OCI-LY7 (cell line): Measurements from ENCODE around the gene VIPR1. TPM values are rescaled to one million over a fixed set of nuclear protein-coding genes. Genes with fewer than 3 reads are reported as not detected.
A peak's percentile ranks its signal among the peaks of the same experiment; 100 is the strongest.

ENCODE experiments used
- BruUV-seq: library from RNA; stranded (reverse); fragments of 400-500 nt; replicated peaks from 2 replicates; lab custom pipeline; 2021; lab: Mats Ljungman, UMichigan
- CTCF ChIA-PET: fragments of 300-600 bp; sonication (Branson Sonifier 250); formaldehyde crosslinking; loops from one replicate; lab custom pipeline; 2022; ENCODE audit warnings: antibody characterized with exemption; ENCODE audit not compliant: unreplicated experiment; lab: Charles Lee
- POLR2A ChIA-PET: fragments of 300-600 bp; sonication (Branson Sonifier 250); formaldehyde crosslinking; loops from one replicate; lab custom pipeline; 2022; ENCODE audit warnings: antibody characterized with exemption; lab: Charles Lee
- DNase-seq: peaks from one replicate; pipeline ENCODE4 v3.0.0-alpha.2; 2015; ENCODE audit warnings: low spot score
- H2AFZ ChIP-seq: fragments of 200-600 bp; sonication (generic), shearing (Covaris generic); 2 replicates; pipeline ENCODE4 v1.6.1; 2014; ENCODE audit warnings: mild to moderate bottlenecking, antibody characterized with exemption, low read length, moderate library complexity
- H3K27ac ChIP-seq: fragments of 200-600 bp; sonication (generic); 2 replicates; pipeline ENCODE4 v1.5.1; 2014; ENCODE audit warnings: mixed run types, low read depth, mild to moderate bottlenecking, moderate library complexity, low read length, inconsistent platforms; ENCODE audit not compliant: poor library complexity, severe bottlenecking
- H3K36me3 ChIP-seq: fragments of 200-600 bp; sonication (generic); 2 replicates; pipeline ENCODE4 v1.6.1; 2014; ENCODE audit warnings: mild to moderate bottlenecking, antibody characterized with exemption, low read length, moderate library complexity, mixed read lengths; ENCODE audit not compliant: insufficient read depth
- H3K4me1 ChIP-seq: fragments of 200-600 bp; sonication (generic); 2 replicates; pipeline ENCODE4 v1.5.1; 2014; ENCODE audit warnings: mild to moderate bottlenecking, low read length; ENCODE audit not compliant: insufficient read depth, poor library complexity, severe bottlenecking
- H3K4me2 ChIP-seq: fragments of 200-600 bp; sonication (generic); 2 replicates; pipeline ENCODE4 v1.6.1; 2014; ENCODE audit warnings: mild to moderate bottlenecking, low read length
- H3K4me3 ChIP-seq: fragments of 200-600 bp; sonication (generic); 2 replicates; pipeline ENCODE4 v1.5.1; 2014; ENCODE audit warnings: mild to moderate bottlenecking, low read depth, low read length; ENCODE audit not compliant: poor library complexity, severe bottlenecking
- H3K79me2 ChIP-seq: fragments of 200-600 bp; sonication (generic); 2 replicates; pipeline ENCODE4 v1.6.1; 2016; ENCODE audit warnings: low read depth, mild to moderate bottlenecking, low read length, moderate library complexity, mixed read lengths; ENCODE audit not compliant: insufficient read depth
- H3K9me2 ChIP-seq: fragments of 200-600 bp; sonication (generic); 2 replicates; pipeline ENCODE4 v1.6.1; 2016; ENCODE audit warnings: mild to moderate bottlenecking, low read length, mixed read lengths; ENCODE audit not compliant: insufficient read depth
- H3K9me3 ChIP-seq: fragments of 200-600 bp; sonication (generic); 2 replicates; pipeline ENCODE4 v1.6.1; 2014; ENCODE audit warnings: mild to moderate bottlenecking, mixed run types, low read length, mixed read lengths
- H4K20me1 ChIP-seq: fragments of 200-600 bp; sonication (generic); 2 replicates; pipeline ENCODE4 v1.6.1; 2014; ENCODE audit warnings: mild to moderate bottlenecking, antibody characterized with exemption, low read length, moderate library complexity, mixed read lengths; ENCODE audit not compliant: insufficient read depth
- EZH2phosphoT487 ChIP-seq: fragments of 200-600 bp; sonication (generic); IDR thresholded peaks from 2 replicates; pipeline ENCODE4 v1.6.1; 2018; ENCODE audit warnings: low read depth, borderline replicate concordance, mild to moderate bottlenecking, mixed run types, antibody characterized with exemption, low read length, moderate library complexity, mixed read lengths
- intact Hi-C: fragments of 100-400 bp; cut with micrococcal nuclease; formaldehyde crosslinking; loops from one replicate; pipeline ENCODE4 v1.10.0; 2022; ENCODE audit not compliant: unreplicated experiment
- total RNA-seq, 2 experiments: library from RNA; depleted of rRNA in 1 of 2; stranded (reverse); fragments of >200 nt in 1 of 2; shearing (Covaris generic) in 1 of 2; gene quantifications; 2 replicates each; pipeline ENCODE4 v1.2.3, GENCODE V29; 2014 to 2022
- TF ChIP-seq, protein P1 (sequence below): fragments of 200-600 bp; sonication (generic); conservative IDR thresholded peaks from 2 replicates; pipeline ENCODE4 v1.5.1; 2014; ENCODE audit warnings: mild to moderate bottlenecking, antibody characterized with exemption, low read length, moderate library complexity, mixed read lengths

VIPR1 gene
- total RNA-seq, 2 experiments from 2014 or later = not detected

DNA sequence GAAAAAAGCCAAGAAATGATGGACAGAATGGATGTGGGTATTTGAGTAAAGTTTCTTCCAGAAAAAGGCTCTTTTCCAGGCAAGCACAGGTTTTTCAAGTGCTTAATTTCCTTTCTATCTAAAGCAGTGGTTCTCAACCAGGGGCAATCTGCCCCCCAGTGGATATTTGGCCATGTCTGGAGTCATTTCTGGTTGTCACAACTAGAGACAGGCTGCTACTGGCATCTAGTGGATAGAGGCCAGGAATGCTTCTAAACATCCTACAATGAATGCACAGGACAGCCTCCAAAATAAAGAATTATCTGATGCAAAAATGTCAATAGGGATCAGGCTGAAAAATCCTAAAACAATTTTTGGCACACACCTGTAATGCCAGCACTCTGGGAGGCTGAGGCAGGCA lies 55.4 kb downstream of the VIPR1 start:
- H3K36me3 ChIP-seq = peaks cover 88% of the 10 kb centered on the region
- POLR2A ChIA-PET = no interaction called here

DNA sequence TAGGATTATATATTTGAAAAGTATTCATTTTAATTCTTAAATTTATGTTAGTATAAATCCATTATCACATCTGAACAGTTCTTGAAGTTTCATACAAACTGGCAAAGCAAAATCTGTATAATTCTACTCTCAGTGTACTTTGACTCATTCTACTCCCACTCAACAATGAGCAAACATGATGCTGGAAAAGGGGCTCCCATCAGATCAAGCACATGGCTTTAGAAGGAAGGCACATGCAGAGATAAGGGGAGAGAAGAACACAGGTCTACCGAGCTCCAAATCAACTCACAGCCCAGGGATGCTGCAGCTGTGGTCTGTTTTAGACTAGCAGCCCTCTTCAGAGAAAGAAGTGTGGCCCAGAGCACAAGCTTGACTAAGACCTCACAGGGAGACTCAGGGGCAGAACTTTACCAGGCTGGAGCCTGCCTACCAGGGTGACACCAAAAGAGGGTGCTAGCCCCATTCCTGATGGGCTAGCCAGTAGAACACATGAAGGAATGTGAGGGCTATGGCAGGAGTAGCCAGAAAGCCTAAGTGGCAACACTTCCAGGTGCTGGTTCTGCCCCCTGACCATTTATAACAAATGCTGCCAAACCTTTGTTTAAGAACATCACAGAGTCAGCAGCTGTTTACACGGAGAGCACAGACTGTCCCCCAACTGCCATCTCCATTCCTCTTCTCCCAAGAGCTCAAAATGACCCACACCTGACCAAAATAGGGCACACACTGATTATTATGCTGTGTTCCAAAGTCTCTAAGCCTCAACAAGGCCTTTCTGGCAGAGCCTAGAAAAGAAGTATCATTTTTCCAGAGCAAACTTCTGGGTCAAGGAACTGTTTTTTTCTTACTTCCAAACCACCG lies 59.8 kb downstream of the VIPR1 start:
- DNase-seq = no peak
- POLR2A ChIA-PET = interaction anchor here (0.7 kb wide), 1 partner anchor 285 kb away, joined by 4 read pairs; no protein-coding TSS in a partner anchor

More for the DNA sequence above, 55.4 kb downstream of the VIPR1 start:
- no peak overlapping the region for H3K4me2 ChIP-seq
- no peaks in the 10 kb centered on the region for H3K79me2 ChIP-seq
- H2AFZ ChIP-seq = no peak overlapping the region
- no TSS peak for BruUV-seq
- H3K9me2 ChIP-seq = no peaks in the 10 kb centered on the region
- DNase-seq = peak; percentile 34
- no peak overlapping the region for H3K4me3 ChIP-seq
- H3K9me3 ChIP-seq = no peaks in the 10 kb centered on the region
- no peak overlapping the region for H3K27ac ChIP-seq
- peaks cover 7% of the 10 kb centered on the region for H3K4me1 ChIP-seq
- H4K20me1 ChIP-seq = no peaks in the 10 kb centered on the region
- intact Hi-C loops = no loop called here
- CTCF ChIA-PET = no interaction called here
- TF ChIP-seq EZH2phosphoT487 = no peak
- TF ChIP-seq, protein P1, sequence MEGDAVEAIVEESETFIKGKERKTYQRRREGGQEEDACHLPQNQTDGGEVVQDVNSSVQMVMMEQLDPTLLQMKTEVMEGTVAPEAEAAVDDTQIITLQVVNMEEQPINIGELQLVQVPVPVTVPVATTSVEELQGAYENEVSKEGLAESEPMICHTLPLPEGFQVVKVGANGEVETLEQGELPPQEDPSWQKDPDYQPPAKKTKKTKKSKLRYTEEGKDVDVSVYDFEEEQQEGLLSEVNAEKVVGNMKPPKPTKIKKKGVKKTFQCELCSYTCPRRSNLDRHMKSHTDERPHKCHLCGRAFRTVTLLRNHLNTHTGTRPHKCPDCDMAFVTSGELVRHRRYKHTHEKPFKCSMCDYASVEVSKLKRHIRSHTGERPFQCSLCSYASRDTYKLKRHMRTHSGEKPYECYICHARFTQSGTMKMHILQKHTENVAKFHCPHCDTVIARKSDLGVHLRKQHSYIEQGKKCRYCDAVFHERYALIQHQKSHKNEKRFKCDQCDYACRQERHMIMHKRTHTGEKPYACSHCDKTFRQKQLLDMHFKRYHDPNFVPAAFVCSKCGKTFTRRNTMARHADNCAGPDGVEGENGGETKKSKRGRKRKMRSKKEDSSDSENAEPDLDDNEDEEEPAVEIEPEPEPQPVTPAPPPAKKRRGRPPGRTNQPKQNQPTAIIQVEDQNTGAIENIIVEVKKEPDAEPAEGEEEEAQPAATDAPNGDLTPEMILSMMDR = peak; percentile 70

More for the DNA sequence above, 59.8 kb downstream of the VIPR1 start:
- CTCF ChIA-PET = no interaction called here
- Histone ChIP-seq H3K36me3 (peaks cover 90% of the 10 kb centered on the region), H3K27ac (no peak overlapping the region), H3K4me3 (no peak overlapping the region), H3K4me2 (no peak overlapping the region), H4K20me1 (no peaks in the 10 kb centered on the region), H2AFZ (no peak overlapping the region), H3K4me1 (no peaks in the 10 kb centered on the region), H3K79me2 (no peaks in the 10 kb centered on the region), H3K9me2 (no peaks in the 10 kb centered on the region), H3K9me3 (no peaks in the 10 kb centered on the region)
- no peak for TF ChIP-seq EZH2phosphoT487
- TF ChIP-seq, protein P1 = no peak
- BruUV-seq = no TSS peak
- intact Hi-C loops = no loop called here
